ENCODE results near the gene TPO.

TPO gene

GRCh38 chr2:1584691-1585485, 171.6 kb downstream of the TPO start:
- no peak for DNase-seq (ENCODE audit: low read depth)

- no peak for DNase-seq (ENCODE audit: low read depth)
Observed at GRCh38 chr2:1585635-1586034, 172.4 kb downstream of the TPO start.

- no peak for DNase-seq (ENCODE audit: low read depth)
Observed at GRCh38 chr2:1586251-1586922, 173.1 kb downstream of the TPO start.

DNA sequence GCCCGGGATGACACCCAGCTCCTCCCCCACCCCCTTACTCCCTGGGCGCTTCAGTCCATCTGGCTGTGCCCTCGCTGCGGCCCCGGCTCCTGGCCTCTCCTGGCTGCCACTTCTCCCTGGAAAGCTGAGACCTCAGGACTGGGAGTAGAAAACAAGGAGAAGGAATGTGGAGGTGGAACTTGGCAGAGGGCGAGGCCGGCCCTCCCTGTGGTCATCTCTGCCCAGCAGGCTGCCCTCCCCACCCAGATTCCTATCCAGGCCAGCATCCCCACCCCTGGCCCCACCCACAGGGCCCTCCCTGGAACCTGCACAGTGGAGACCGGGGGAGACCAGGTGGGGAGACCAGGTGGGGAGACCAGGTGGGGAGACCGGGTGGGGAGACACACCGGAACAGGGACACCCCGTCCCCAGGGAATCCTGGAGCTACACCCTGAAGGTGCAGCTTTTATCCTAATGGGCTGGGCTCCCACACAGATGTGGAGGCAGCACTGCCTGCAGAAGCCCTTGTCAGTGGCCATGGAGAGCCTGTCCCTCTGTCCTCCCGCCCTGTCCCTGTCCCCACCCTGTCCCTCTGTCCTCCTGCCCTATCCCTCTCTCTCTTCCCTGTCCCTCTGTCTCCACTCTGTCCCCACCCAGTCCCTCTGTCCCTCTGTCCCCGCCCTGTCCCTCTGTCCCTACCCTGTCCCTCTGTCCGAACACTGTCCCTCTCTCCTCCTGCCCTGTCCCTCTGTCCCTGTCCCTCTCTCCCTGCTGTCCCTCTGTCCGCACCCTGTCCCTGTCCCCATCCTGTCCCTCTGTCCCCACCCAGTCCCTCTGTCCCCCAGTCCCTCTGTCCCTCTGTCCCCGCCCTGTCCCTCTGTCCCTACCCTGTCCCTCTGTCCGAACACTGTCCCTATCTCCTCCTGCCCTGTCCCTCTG, 173.9 kb downstream of the TPO start:
- DNase-seq (ENCODE audit: low read depth) = no peak

DNA sequence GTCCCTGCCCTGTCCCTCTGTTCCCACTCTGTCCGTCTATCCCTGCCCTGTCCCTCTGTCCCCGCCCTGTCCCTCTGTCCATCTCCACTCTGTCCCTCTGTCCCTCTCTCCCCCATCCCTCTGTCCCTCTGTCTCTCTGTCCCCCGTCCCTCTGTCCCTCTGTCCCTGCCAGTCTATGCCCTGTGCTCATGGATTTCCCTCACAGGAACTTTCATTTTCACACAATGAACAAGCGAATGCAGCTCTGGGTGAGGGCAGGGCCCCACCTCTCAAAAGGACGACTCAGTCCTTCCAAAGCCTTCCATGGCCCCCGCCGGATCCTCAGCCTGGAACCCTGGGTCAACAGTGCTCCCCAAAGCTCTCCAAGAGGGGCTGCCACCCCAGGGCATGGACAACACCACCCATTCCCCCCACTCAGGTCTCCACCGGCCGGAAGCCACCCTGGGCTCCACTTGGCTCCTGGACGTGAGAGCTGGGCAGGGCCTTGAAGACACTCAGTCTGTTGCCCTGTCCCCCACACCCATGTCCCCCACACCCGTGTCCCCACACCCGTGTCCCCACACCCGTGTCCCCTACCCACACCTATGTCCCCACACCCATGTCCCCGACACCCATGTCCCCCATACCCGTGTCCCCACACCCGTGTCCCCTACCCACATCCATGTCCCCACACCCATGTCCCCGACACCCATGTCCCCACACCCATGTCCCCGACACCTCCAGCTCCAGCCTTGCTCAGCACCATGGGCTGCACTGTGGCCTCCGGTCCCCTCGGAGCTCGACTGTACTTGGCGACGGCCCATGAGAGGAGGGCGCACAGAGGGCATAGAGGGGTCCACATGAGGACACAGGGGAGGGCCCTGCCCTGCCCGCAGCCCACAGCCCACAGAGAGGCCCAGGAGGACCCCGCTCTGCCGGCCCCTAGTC, 175.1 kb downstream of the TPO start:
- no peak for DNase-seq (ENCODE audit: low read depth)

DNA sequence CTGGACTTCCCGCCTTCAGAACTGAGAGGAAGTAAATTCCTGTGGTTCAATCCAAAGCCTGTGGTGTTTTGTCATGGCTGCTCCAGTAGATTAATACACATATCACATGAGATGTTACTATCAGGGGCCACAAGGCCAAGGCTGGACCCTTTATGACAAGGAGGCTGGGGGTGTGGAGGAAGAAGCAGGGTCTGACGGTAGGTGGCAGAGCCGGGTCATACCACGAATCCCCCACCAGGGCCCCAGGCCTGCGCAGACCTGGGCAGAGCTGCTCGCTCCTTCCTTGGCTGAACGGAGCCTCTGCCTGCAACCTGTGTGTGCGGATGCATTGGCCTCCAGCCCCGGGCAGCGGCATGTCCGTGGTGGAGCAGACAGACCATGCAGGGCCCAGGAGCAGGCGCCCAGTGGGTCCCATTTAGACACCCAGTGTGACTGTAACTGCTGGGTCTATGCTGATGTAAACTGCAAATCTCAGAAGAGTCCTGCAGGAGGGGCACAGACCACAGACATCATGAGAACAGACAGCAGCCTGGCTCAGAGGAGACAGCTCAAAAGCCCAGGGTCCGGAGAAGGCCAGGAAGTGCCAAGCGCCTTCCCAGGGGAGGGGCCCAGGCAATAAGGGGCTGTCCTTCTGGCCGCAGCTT, 175.8 kb downstream of the TPO start:
- DNase-seq (ENCODE audit: low read depth) = no peak

- DNase-seq (ENCODE audit: low read depth) = no peak
Observed at GRCh38 chr2:1590596-1591460, 177.6 kb downstream of the TPO start.

GRCh38 chr2:1591461-1591770, 178.2 kb downstream of the TPO start:
- no peak for DNase-seq (ENCODE audit: low read depth)

All from activated gamma-delta T cell treated with anti-CD3 and anti-CD28 coated beads, Interleukin-2, amount 50 U/mL, for 16 hours (primary cell).